Body of pancreas (tissue), 4 donors: ENCODE data around the gene UQCR10. TPM values are rescaled to one million over a fixed set of nuclear protein-coding genes. Genes with fewer than 3 reads are reported as not detected.

Source experiments
- ATAC-seq: fragments of 150-250 bp; one replicate; pipeline ENCODE4 v1.9.1; 2016
- DNase-seq, 4 donors: peaks; one replicate each; pipeline ENCODE4 v3.0.0-alpha.2; 2019
- H3K27ac ChIP-seq, 4 donors: fragments of 200-600 bp; sonication (generic); 1 replicate in 3 of 4; 2 replicates in 1 of 4; pipeline versions ENCODE4 v1.5.1 to v1.6.1; 2016 to 2019; ENCODE audit warnings: mild to moderate bottlenecking in 1 of 4, mixed read lengths in 1 of 4, moderate library complexity in 1 of 4
- H3K27me3 ChIP-seq, 2 donors: fragments of 200-600 bp; sonication (generic); one replicate each; pipeline ENCODE4 v1.6.0; 2016; ENCODE audit warnings: mild to moderate bottlenecking in 1 of 2
- H3K36me3 ChIP-seq, 2 donors: fragments of 200-600 bp; sonication (generic); replicated peaks in 1 of 2; 2 replicates each; pipeline ENCODE4 v1.5.1; 2016; ENCODE audit warnings: low read depth in 2 of 2; ENCODE audit not compliant: insufficient read depth in 1 of 2
- H3K4me1 ChIP-seq: fragments of 200-600 bp; sonication (generic); one replicate; pipeline ENCODE4 v1.6.0; 2016
- H3K4me3 ChIP-seq, 2 donors: fragments of 200-600 bp; sonication (generic); 1 replicate in 1 of 2; 2 replicates in 1 of 2; pipeline ENCODE4 v1.5.1; 2016 to 2019
- H3K9me3 ChIP-seq, 3 donors: fragments of 200-600 bp; sonication (generic); 1 replicate in 2 of 3; 2 replicates in 1 of 3; pipeline ENCODE4 v1.5.1; 2016
- CTCF ChIP-seq, 7 experiments: fragments of 450-650 bp in 4 of 7; fragments of 200-600 bp in 3 of 7; sonication (generic) in 3 of 7; IDR thresholded peaks; one replicate each; pipeline ENCODE4 v1.5.1; 2016 to 2019; ENCODE audit warnings: antibody characterized with exemption in 7 of 7
- POLR2A ChIP-seq, 3 donors: fragments of 450-650 bp; IDR thresholded peaks; one replicate each; pipeline ENCODE4 v1.6.1; 2016; ENCODE audit warnings: antibody characterized with exemption in 3 of 3, mild to moderate bottlenecking in 2 of 3
- WGBS, 2 donors: methylation state at CpG; one replicate each; pipeline ENCODE4 v1.1.5; 2017; 5-methylcytosine and 5-hydroxymethylcytosine counted together
- intact Hi-C: fragments of 100-400 bp; cut with DNase I; formaldehyde crosslinking; loops from one replicate; pipeline ENCODE4 v1.15.1; 2023
- total RNA-seq, 2 donors: library from RNA; depleted of rRNA; stranded (reverse); fragments of >200 nt; gene quantifications; one replicate each; pipeline ENCODE4 v1.1.0, GENCODE V29; 2016

UQCR10 gene
- total RNA-seq, 2 donors from 2014 or later = 21.0 to 27.4 TPM

- intact Hi-C loops = no loop called here
- DNase-seq = no peak
- 85% methylated on average over 2 of the region's 2 CpGs for whole genome bisulfite sequencing, 2 donors
- no peak overlapping the region for H3K27ac ChIP-seq
- peaks cover 12 to 28% of the 10 kb centered on the region in 2 donors for H3K36me3 ChIP-seq
- peaks cover 19% of the 10 kb centered on the region for H3K4me1 ChIP-seq
- no peaks in the 10 kb centered on the region for H3K27me3 ChIP-seq
- no peak for TF ChIP-seq CTCF (IDR thresholded peaks at IDR 0.05)
- TF ChIP-seq POLR2A (IDR thresholded peaks at IDR 0.05) = no peak
- H3K4me3 ChIP-seq = no peak overlapping the region
- H3K9me3 ChIP-seq = no peaks in the 10 kb centered on the region
- no peak for ATAC-seq
Measured at GRCh38 chr22:29803190-29803589, 36.0 kb downstream of the UQCR10 start.

DNA sequence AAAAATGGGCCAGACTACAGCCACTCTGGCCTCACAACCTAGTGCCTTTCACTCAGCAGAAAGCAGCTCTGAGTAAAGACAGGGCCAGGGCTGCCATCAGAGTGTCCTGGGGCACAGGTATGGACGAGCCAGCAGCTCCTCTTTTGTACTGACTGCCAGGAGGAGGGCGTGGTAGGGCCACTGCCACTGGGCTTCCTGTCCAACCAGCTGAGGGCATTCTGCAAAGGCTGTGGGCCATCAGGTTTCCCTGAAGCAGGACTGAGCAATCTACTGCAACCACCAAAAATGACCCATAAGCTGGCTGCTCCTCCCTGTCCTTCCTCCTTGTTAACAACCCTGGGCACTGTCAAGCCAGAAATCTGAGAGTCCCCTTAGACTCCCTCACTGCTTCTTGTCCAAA lies 37.8 kb downstream of the UQCR10 start:
- DNase-seq (no peak), ATAC-seq (no peak)
- no peak overlapping the region for H3K4me3 ChIP-seq
- intact Hi-C loops = no loop called here
- H3K27ac ChIP-seq = no peak overlapping the region
- 95% methylated on average over 2 of the region's 2 CpGs; no CpG with 5 or more reads in 1 of the 2 donors for WGBS, 2 donors
- no peaks in the 10 kb centered on the region for H3K27me3 ChIP-seq
- no peak for TF ChIP-seq CTCF (IDR thresholded peaks at IDR 0.05)
- no peak for TF ChIP-seq POLR2A (IDR thresholded peaks at IDR 0.05)
- H3K9me3 ChIP-seq = no peaks in the 10 kb centered on the region
- peaks cover 12 to 28% of the 10 kb centered on the region in 2 donors for H3K36me3 ChIP-seq
- peaks cover 2% of the 10 kb centered on the region for H3K4me1 ChIP-seq

DNA sequence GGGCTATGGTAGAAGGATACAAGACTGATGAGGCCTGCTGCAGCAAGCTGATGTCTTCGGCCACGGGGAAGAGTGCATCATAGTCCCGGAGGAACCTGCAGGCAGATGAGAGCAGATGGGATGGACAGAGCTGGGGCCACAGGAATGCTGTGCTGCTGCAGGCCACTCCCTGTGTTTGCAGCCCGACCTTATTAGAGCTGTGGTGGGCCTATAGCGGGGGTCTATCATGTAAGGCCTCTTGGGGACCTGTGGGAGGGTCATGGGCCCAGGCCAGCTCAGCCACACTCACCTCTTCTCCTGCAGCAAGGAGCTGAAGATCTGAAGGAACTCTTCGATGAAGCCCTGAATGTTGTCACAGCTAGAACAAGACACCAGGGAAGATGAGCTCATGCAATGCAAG lies 39.0 kb downstream of the UQCR10 start:
- H3K27me3 ChIP-seq = no peaks in the 10 kb centered on the region
- 86 to 91% methylated on average over 1 to 6 of the region's 6 CpGs for WGBS, 2 donors

DNA sequence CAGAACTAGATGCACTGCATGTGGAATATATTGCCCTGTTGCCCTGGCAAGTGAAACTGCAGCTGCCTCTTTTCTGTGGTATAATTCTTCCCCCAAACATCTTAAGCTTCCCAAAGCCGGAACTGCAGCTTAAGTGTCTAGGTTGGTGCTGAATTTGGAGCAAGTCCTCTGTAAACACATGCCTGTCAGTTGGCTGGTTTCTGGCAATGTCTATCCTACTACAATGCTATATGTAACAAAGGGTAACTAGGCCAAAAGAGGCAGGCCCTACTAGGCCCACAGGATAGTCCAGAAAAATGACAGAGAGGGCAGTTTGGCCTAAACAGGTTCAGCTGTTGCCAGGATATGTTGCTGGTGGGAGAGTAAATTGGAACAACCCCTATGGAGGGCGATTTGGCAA lies 43.0 kb downstream of the UQCR10 start:
- no peaks in the 10 kb centered on the region for H3K9me3 ChIP-seq
- intact Hi-C loops = no loop called here
- H3K27ac ChIP-seq = no peak overlapping the region
- no peak overlapping the region for H3K4me3 ChIP-seq
- no peaks in the 10 kb centered on the region for H3K27me3 ChIP-seq
- WGBS, 2 donors = 71 to 72% methylated on average over 2 of the region's 2 CpGs
- TF ChIP-seq CTCF (IDR thresholded peaks at IDR 0.05) (no peak), POLR2A (IDR thresholded peaks at IDR 0.05) (no peak)
- ATAC-seq (no peak), DNase-seq (no peak)
- no peaks in the 10 kb centered on the region for H3K4me1 ChIP-seq
- peaks cover 12 to 40% of the 10 kb centered on the region in 2 donors for H3K36me3 ChIP-seq

More for the DNA sequence above, 39.0 kb downstream of the UQCR10 start:
- Histone ChIP-seq H3K36me3 (peaks cover 12 to 31% of the 10 kb centered on the region in 2 donors), H3K27ac (no peak overlapping the region), H3K4me1 (no peaks in the 10 kb centered on the region), H3K4me3 (no peak overlapping the region), H3K9me3 (no peaks in the 10 kb centered on the region)
- ATAC-seq (no peak), DNase-seq (no peak)
- intact Hi-C loops = no loop called here
- TF ChIP-seq CTCF (IDR thresholded peaks at IDR 0.05) (no peak), POLR2A (IDR thresholded peaks at IDR 0.05) (no peak)

DNA sequence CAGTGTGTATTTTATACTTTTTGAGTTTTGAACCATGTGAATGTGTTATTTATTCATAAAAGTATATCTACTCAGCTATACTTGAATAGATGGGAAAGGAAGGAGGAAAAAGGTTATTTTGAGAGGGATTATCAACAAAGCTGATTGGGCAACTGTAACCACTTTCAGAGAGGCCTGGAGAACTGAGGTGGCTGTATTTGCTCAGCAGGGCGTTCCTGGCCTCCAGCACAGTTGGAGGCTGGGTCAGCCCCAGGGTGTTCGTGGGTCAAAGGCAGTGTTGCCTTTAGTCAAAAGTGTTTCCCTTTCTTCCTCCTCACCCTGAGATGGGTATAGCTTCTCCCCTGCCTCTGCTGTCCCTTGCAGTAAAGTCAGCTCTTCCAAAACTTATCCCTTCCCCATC lies 44.2 kb downstream of the UQCR10 start:
- H3K27ac ChIP-seq = no peak overlapping the region
- peaks cover 3 to 29% of the 10 kb centered on the region in 2 donors for H3K36me3 ChIP-seq
- TF ChIP-seq POLR2A (IDR thresholded peaks at IDR 0.05) (no peak), CTCF (IDR thresholded peaks at IDR 0.05) (no peak)
- H3K4me3 ChIP-seq = no peak overlapping the region
- H3K27me3 ChIP-seq = no peaks in the 10 kb centered on the region
- 44 to 69% methylated on average over 2 of the region's 2 CpGs for whole genome bisulfite sequencing, 2 donors
- peaks cover 6% of the 10 kb centered on the region for H3K4me1 ChIP-seq
- intact Hi-C loops = no loop called here
- DNase-seq = no peak
- H3K9me3 ChIP-seq = no peaks in the 10 kb centered on the region
- ATAC-seq = no peak
